Heart left ventricle (tissue), 13 donors: Measurements from ENCODE around the gene PARP9.

Experiments
- POLR2A ChIP-seq, 2 donors: fragments of 450-650 bp; IDR thresholded peaks; one replicate each; pipeline ENCODE4 v1.6.1; 2017; ENCODE audit warnings: antibody characterized with exemption in 2 of 2, mild to moderate bottlenecking in 2 of 2, moderate library complexity in 2 of 2
- TF ChIP-seq, protein P1 (sequence below), 12 donors: fragments of 200-600 bp; sonication (generic) in 4 of 12; IDR thresholded peaks; one replicate each; pipeline versions ENCODE4 v1.5.0 to v1.8.0; 2018 to 2022; ENCODE audit warnings: antibody characterized with exemption in 12 of 12, mild to moderate bottlenecking in 5 of 12
- donor health status: ischemic (EF 13 %, LVEDD 7.1; RV severe dilation, severe dysfunction).
- donor health status: DM: no; HTN: yes; CAD: no.
- donor health status: DM: no; HTN: no; CAD: no.
- donor health status: ischemic (EF 25% LVEDD 6.9; RV normal size, moderate dysfunction).
- donor health status: ischemic (EF 25% LVEDD 5.7; RV mildly dilated, moderate dysfunction).
- donor health status: ischemic (EF 35%, LVEDD 5.7; RV mildly dilated, moderate dysfunction).
- donor health status: nonischemic (EF 11% LVEDD 7.7; RV severe dilation, severe dysfunction).
- donor health status: DM: yes; HTN: yes; CAD: no.
- donor health status: PGD.
- donor health status: ischemic (EF 29% LVEDD 5.4; RV normal size, mild dysfunction).
- donor health status: nonischemic (EF 23%, LVEDD 6.1; RV moderate dilation, normal function).

DNA sequence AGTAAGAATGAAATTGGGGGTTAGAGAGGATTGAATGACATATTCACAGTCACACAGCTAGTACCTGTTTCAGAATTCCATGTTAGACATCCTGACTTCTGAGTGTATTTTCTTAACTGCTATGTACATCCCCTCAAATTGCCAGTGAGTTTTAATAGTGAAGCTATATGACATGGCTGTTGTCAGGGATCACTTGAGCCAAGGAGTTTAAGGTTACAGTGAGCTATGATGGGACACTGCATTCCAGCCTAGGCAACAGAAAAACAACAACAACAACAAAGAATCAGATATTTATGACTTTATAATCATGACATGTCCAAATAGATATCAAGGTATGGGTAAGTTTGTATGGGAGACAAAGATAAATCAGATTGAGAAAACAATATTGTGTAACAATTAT lies 29.9 kb upstream of the PARP9 start:
- no peak for TF ChIP-seq POLR2A (IDR thresholded peaks at IDR 0.05)
- TF ChIP-seq, protein P1, sequence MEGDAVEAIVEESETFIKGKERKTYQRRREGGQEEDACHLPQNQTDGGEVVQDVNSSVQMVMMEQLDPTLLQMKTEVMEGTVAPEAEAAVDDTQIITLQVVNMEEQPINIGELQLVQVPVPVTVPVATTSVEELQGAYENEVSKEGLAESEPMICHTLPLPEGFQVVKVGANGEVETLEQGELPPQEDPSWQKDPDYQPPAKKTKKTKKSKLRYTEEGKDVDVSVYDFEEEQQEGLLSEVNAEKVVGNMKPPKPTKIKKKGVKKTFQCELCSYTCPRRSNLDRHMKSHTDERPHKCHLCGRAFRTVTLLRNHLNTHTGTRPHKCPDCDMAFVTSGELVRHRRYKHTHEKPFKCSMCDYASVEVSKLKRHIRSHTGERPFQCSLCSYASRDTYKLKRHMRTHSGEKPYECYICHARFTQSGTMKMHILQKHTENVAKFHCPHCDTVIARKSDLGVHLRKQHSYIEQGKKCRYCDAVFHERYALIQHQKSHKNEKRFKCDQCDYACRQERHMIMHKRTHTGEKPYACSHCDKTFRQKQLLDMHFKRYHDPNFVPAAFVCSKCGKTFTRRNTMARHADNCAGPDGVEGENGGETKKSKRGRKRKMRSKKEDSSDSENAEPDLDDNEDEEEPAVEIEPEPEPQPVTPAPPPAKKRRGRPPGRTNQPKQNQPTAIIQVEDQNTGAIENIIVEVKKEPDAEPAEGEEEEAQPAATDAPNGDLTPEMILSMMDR (IDR thresholded peaks at IDR 0.05), result no peak
